ENCODE data around the gene PLCL1. TPM values are rescaled to one million over a fixed set of nuclear protein-coding genes. Genes with fewer than 3 reads are reported as not detected.

PLCL1 gene
- total RNA-seq, 1 donor from 2014 or later = 0.23 TPM

- DNase-seq (ENCODE audit: low spot score) (no peak), ATAC-seq (no peak)
Measured at GRCh38 chr2:198040835-198041234, 236.4 kb downstream of the PLCL1 start.

- DNase-seq (ENCODE audit: low spot score) (no peak), ATAC-seq (no peak)
Measured at GRCh38 chr2:198042189-198042588, 237.8 kb downstream of the PLCL1 start.

- DNase-seq (ENCODE audit: low spot score) (no peak), ATAC-seq (no peak)
Measured at GRCh38 chr2:198044777-198045176, 240.4 kb downstream of the PLCL1 start.

GRCh38 chr2:198045227-198045626, 240.8 kb downstream of the PLCL1 start:
- DNase-seq (ENCODE audit: low spot score) = no peak
- ATAC-seq = no peak

- ATAC-seq (no peak), DNase-seq (ENCODE audit: low spot score) (no peak)
Measured at GRCh38 chr2:198052741-198053140, 248.3 kb downstream of the PLCL1 start.

GRCh38 chr2:198053148-198053547, 248.8 kb downstream of the PLCL1 start:
- no peak for DNase-seq (ENCODE audit: low spot score)
- ATAC-seq = no peak

- no peak for ATAC-seq
- DNase-seq (ENCODE audit: low spot score) = no peak
Measured at GRCh38 chr2:198053776-198054175, 249.4 kb downstream of the PLCL1 start.

- no peak for DNase-seq (ENCODE audit: low spot score)
- no peak for ATAC-seq
Measured at GRCh38 chr2:198054299-198054698, 249.9 kb downstream of the PLCL1 start.

GRCh38 chr2:198055716-198056115, 251.3 kb downstream of the PLCL1 start:
- DNase-seq (ENCODE audit: low spot score) = no peak
- no peak for ATAC-seq

GRCh38 chr2:198056836-198057235, 252.4 kb downstream of the PLCL1 start:
- ATAC-seq (no peak), DNase-seq (ENCODE audit: low spot score) (no peak)

GRCh38 chr2:198059800-198060199, 255.4 kb downstream of the PLCL1 start:
- no peak for DNase-seq (ENCODE audit: low spot score)
- no peak for ATAC-seq

GRCh38 chr2:198060277-198060676, 255.9 kb downstream of the PLCL1 start:
- ATAC-seq = no peak
- no peak for DNase-seq (ENCODE audit: low spot score)

GRCh38 chr2:198062826-198063225, 258.4 kb downstream of the PLCL1 start:
- ATAC-seq = no peak
- DNase-seq (ENCODE audit: low spot score) = no peak

- no peak for DNase-seq (ENCODE audit: low spot score)
- peak; percentile 67 for ATAC-seq
Measured at GRCh38 chr2:198063242-198063641, 258.8 kb downstream of the PLCL1 start.

- DNase-seq (ENCODE audit: low spot score) (no peak), ATAC-seq (no peak)
Measured at GRCh38 chr2:198065322-198065721, 260.9 kb downstream of the PLCL1 start.

- DNase-seq (ENCODE audit: low spot score) (no peak), ATAC-seq (no peak)
Measured at GRCh38 chr2:198066597-198066996, 262.2 kb downstream of the PLCL1 start.

- ATAC-seq (no peak), DNase-seq (ENCODE audit: low spot score) (no peak)
Measured at GRCh38 chr2:198072655-198073054, 268.3 kb downstream of the PLCL1 start.

- no peak for ATAC-seq
- no peak for DNase-seq (ENCODE audit: low spot score)
Measured at GRCh38 chr2:198073253-198073652, 268.9 kb downstream of the PLCL1 start.

- DNase-seq (ENCODE audit: low spot score) (no peak), ATAC-seq (no peak)
Measured at GRCh38 chr2:198077477-198077876, 273.1 kb downstream of the PLCL1 start.

GRCh38 chr2:198080879-198081765, 276.7 kb downstream of the PLCL1 start:
- ATAC-seq (no peak), DNase-seq (ENCODE audit: low spot score) (no peak)

- DNase-seq (ENCODE audit: low spot score) (no peak), ATAC-seq (no peak)
Measured at GRCh38 chr2:198084156-198084555, 279.8 kb downstream of the PLCL1 start.

GRCh38 chr2:198096002-198096401, 291.6 kb downstream of the PLCL1 start:
- DNase-seq (ENCODE audit: low spot score) (no peak), ATAC-seq (no peak)

- no peak for DNase-seq (ENCODE audit: low spot score)
- no peak for ATAC-seq
Measured at GRCh38 chr2:198096965-198097364, 292.6 kb downstream of the PLCL1 start.

Data from left lobe of liver (tissue), 2 donors.